ENCODE data around the gene TM7SF2.

TM7SF2 gene

GRCh38 chr11:65067446-65067845 is 44.2 kb upstream of the TM7SF2 start:
- Histone ChIP-seq H3K9me2 (ENCODE audit: low read depth, low read length) (no peaks in the 10 kb centered on the region), H4K20me1 (ENCODE audit: insufficient read depth, low read length) (no peaks in the 10 kb centered on the region), H3K36me3 (ENCODE audit: insufficient read depth, low read length) (no peaks in the 10 kb centered on the region; the same call in 1 of the 2 replicates), H3K79me2 (ENCODE audit: insufficient read depth, low read length) (no peaks in the 10 kb centered on the region), H3K27ac (ENCODE audit: low read depth, low read length, poor library complexity, severe bottlenecking) (no peak overlapping the region), H3F3A (ENCODE audit: insufficient read depth, low read length) (no peaks in the 10 kb centered on the region), H2AFZ (ENCODE audit: low read length) (no peak overlapping the region), H3K9ac (ENCODE audit: low read length) (no peak overlapping the region), H3K4me3 (ENCODE audit: low read depth, low read length, poor library complexity, severe bottlenecking) (no peak overlapping the region), H3K27me3 (ENCODE audit: insufficient read depth, low read length) (no peaks in the 10 kb centered on the region), H3K4me2 (ENCODE audit: low read length) (no peak overlapping the region), H3K9me3 (ENCODE audit: low read length) (no peaks in the 10 kb centered on the region), H3K4me1 (ENCODE audit: insufficient read depth, low read length, severe bottlenecking) (peaks cover 10% of the 10 kb centered on the region)
- TF ChIP-seq CTCF (IDR thresholded peaks at IDR 0.05; ENCODE audit: low read length), result no peak
- no peak for TF ChIP-seq EZH2 (IDR thresholded peaks at IDR 0.05; ENCODE audit: borderline replicate concordance, low read length)

GRCh38 chr11:65069217-65069616 is 42.5 kb upstream of the TM7SF2 start:
- Histone ChIP-seq H3K9me2 (ENCODE audit: low read depth, low read length) (no peaks in the 10 kb centered on the region), H3K4me1 (ENCODE audit: insufficient read depth, low read length, severe bottlenecking) (peaks cover 13% of the 10 kb centered on the region), H3K27ac (ENCODE audit: low read depth, low read length, poor library complexity, severe bottlenecking) (no peak overlapping the region), H3F3A (ENCODE audit: insufficient read depth, low read length) (no peaks in the 10 kb centered on the region), H2AFZ (ENCODE audit: low read length) (no peak overlapping the region), H3K36me3 (ENCODE audit: insufficient read depth, low read length) (no peaks in the 10 kb centered on the region; the same call in 1 of the 2 replicates), H4K20me1 (ENCODE audit: insufficient read depth, low read length) (no peaks in the 10 kb centered on the region), H3K4me3 (ENCODE audit: low read depth, low read length, poor library complexity, severe bottlenecking) (no peak overlapping the region), H3K27me3 (ENCODE audit: insufficient read depth, low read length) (no peaks in the 10 kb centered on the region), H3K9ac (ENCODE audit: low read length) (no peak overlapping the region), H3K9me3 (ENCODE audit: low read length) (no peaks in the 10 kb centered on the region), H3K4me2 (ENCODE audit: low read length) (no peak overlapping the region), H3K79me2 (ENCODE audit: insufficient read depth, low read length) (no peaks in the 10 kb centered on the region)
- TF ChIP-seq CTCF (IDR thresholded peaks at IDR 0.05; ENCODE audit: low read length), result no peak
- TF ChIP-seq EZH2 (IDR thresholded peaks at IDR 0.05; ENCODE audit: borderline replicate concordance, low read length), result no peak

GRCh38 chr11:65071907-65072630 is 39.6 kb upstream of the TM7SF2 start:
- Histone ChIP-seq H3F3A (ENCODE audit: insufficient read depth, low read length) (no peaks in the 10 kb centered on the region), H3K4me1 (ENCODE audit: insufficient read depth, low read length, severe bottlenecking) (peaks cover 13% of the 10 kb centered on the region), H3K27me3 (ENCODE audit: insufficient read depth, low read length) (no peaks in the 10 kb centered on the region), H4K20me1 (ENCODE audit: insufficient read depth, low read length) (no peaks in the 10 kb centered on the region), H3K27ac (ENCODE audit: low read depth, low read length, poor library complexity, severe bottlenecking) (peak overlapping the region; percentile 62), H3K36me3 (ENCODE audit: insufficient read depth, low read length) (peaks cover 18% of the 10 kb centered on the region), H3K9ac (ENCODE audit: low read length) (peak overlapping the region; percentile 21; the same call in 1 of the 2 replicates), H3K79me2 (ENCODE audit: insufficient read depth, low read length) (no peaks in the 10 kb centered on the region), H3K9me2 (ENCODE audit: low read depth, low read length) (no peaks in the 10 kb centered on the region), H3K9me3 (ENCODE audit: low read length) (no peaks in the 10 kb centered on the region), H3K4me3 (ENCODE audit: low read depth, low read length, poor library complexity, severe bottlenecking) (no peak overlapping the region), H2AFZ (ENCODE audit: low read length) (no peak overlapping the region), H3K4me2 (ENCODE audit: low read length) (peak overlapping the region; percentile 47; the same call in 1 of the 2 replicates)
- TF ChIP-seq EZH2 (IDR thresholded peaks at IDR 0.05; ENCODE audit: borderline replicate concordance, low read length) (no peak), CTCF (IDR thresholded peaks at IDR 0.05; ENCODE audit: low read length) (no peak)

Data from OCI-LY1 (cell line).